Common myeloid progenitor, CD34-positive (primary cell): ENCODE data around the gene ZNF792.
"Not testable (repeated sequence)": the region's sequence is repeated elsewhere in the genome, so short reads cannot be mapped to it uniquely, and the experiment has no call there.

Experiments used
- CTCF ChIA-PET: fragments of 350-600 bp; sonication (Branson Sonifier 250); formaldehyde crosslinking; loops from one replicate; lab custom pipeline; 2021; ENCODE audit warnings: antibody characterized with exemption; lab: Charles Lee
- POLR2A ChIA-PET: fragments of 350-600 bp; sonication (Branson Sonifier 250); formaldehyde crosslinking; loops from one replicate; lab custom pipeline; 2021; ENCODE audit warnings: antibody characterized with exemption; lab: Charles Lee
- DNase-seq, 3 donors: peaks; one replicate each; pipeline versions ENCODE4 v3.0.0 to v3.0.0-alpha.2; 2013
- H3K27ac ChIP-seq, 2 experiments: 1 replicate in 1 of 2; 2 replicates in 1 of 2; pipeline ENCODE4 v1.7.0; 2013; ENCODE audit warnings: inconsistent platforms in 2 of 2, low read length in 2 of 2, mild to moderate bottlenecking in 2 of 2, low read depth in 1 of 2, moderate library complexity in 1 of 2; ENCODE audit not compliant: severe bottlenecking in 2 of 2, insufficient read depth in 1 of 2, poor library complexity in 1 of 2
- H3K27me3 ChIP-seq, 5 experiments: replicated peaks in 2 of 5; 1 replicate in 3 of 5; 2 replicates in 2 of 5; pipeline versions ENCODE4 v1.6.1 to v1.7.0; 2013; ENCODE audit warnings: low read length in 4 of 5, mild to moderate bottlenecking in 2 of 5, moderate library complexity in 2 of 5, inconsistent platforms in 1 of 5; ENCODE audit not compliant: insufficient read depth in 5 of 5, control insufficient read depth in 4 of 5
- H3K36me3 ChIP-seq, 4 experiments: 1 replicate in 2 of 4; 2 replicates in 2 of 4; pipeline versions ENCODE4 v1.6.1 to v1.7.0; 2013; ENCODE audit warnings: low read length in 3 of 4, control low read depth in 1 of 4, mild to moderate bottlenecking in 1 of 4; ENCODE audit not compliant: control insufficient read depth in 4 of 4, insufficient read depth in 4 of 4
- H3K4me1 ChIP-seq, 4 experiments: 1 replicate in 3 of 4; 2 replicates in 1 of 4; pipeline versions ENCODE4 v1.6.1 to v1.7.1; 2013; ENCODE audit warnings: low read length in 3 of 4, mild to moderate bottlenecking in 3 of 4, control low read depth in 1 of 4, inconsistent platforms in 1 of 4, moderate library complexity in 1 of 4; ENCODE audit not compliant: control insufficient read depth in 4 of 4, insufficient read depth in 4 of 4; ENCODE audit errors: control extremely low read depth in 1 of 4
- H3K4me3 ChIP-seq, 7 experiments: 1 replicate in 4 of 7; 2 replicates in 3 of 7; pipeline versions ENCODE4 v1.5.1 to v1.7.0; 2013; ENCODE audit warnings: mild to moderate bottlenecking in 7 of 7, low read length in 6 of 7, moderate library complexity in 6 of 7, inconsistent platforms in 2 of 7, low read depth in 2 of 7, control low read depth in 1 of 7; ENCODE audit not compliant: insufficient read depth in 4 of 7, control insufficient read depth in 1 of 7; ENCODE audit errors: extremely low read depth in 1 of 7
- H3K9me3 ChIP-seq, 5 experiments: 1 replicate in 4 of 5; 2 replicates in 1 of 5; pipeline versions ENCODE4 v1.6.1 to v1.7.1; 2013; ENCODE audit warnings: low read length in 4 of 5, mild to moderate bottlenecking in 2 of 5, inconsistent platforms in 1 of 5, low read depth in 1 of 5, moderate library complexity in 1 of 5; ENCODE audit not compliant: control insufficient read depth in 4 of 5, insufficient read depth in 2 of 5; ENCODE audit errors: control extremely low read depth in 1 of 5
- WGBS: methylation state at CpG from one replicate; pipeline ENCODE4 v1.1.5; 2013; ENCODE audit not compliant: insufficient coverage; 5-methylcytosine and 5-hydroxymethylcytosine counted together

The ZNF792 gene

DNA sequence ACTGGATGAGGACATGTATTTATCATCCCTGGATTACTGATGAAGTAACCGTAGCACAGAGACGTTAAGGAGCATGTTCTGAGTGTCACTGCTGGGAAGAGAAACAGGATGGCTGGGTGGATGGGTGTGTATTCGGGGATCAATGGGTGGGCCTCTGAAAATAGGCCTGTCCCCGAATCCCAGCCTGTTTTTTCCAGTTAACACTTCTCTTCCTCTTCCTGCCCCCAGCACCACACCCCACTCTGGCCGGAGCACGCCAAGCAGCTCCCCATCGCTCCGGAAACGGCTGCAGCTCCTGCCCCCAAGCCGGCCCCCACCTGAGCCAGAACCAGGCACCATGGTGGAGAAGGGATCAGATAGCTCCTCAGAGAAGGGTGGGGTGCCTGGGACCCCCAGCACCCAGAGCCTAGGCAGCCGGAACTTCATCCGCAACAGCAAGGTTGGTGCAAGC, 44.9 kb upstream of the ZNF792 start:
- no peak for DNase-seq
- Histone ChIP-seq H3K4me3 (no peak overlapping the region), H3K27me3 (no peaks in the 10 kb centered on the region), H3K27ac (no peak overlapping the region), H3K36me3 (peaks cover 19 to 74% (median 61%) of the 10 kb centered on the region in 4 experiments), H3K4me1 (peaks cover 3 to 29% (median 22%) of the 10 kb centered on the region in 4 experiments), H3K9me3 (no peaks in the 10 kb centered on the region)
- CTCF ChIA-PET: interaction anchor here (1.2 to 11.0 kb wide), 3 partner anchors 8 to 34 kb away, joined by 4 to 249 read pairs (median 5); partner anchors contain the start of gene ZNF792
- WGBS: 96% methylated on average over 5 of the region's 12 CpGs
- POLR2A ChIA-PET: no interaction called here

DNA sequence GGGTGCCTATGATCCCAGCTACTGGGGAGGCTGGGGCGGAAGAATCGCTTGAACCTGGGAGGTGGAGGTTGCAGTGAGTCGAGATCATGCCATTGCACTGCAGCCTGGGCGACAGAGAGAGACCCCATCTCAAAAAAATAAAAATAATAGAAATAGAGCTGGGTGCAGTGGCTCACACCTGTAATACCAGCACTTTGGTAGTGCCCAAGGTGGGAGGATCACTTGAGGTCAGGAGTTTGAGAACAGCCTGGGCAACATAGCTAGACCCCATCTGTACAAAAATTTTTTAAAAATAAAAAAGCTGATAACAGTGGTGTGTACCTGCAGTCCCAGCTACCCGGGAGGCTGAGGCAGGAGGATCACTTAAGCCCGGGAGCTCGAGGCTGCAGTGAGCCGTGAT, 43.4 kb upstream of the ZNF792 start:
- POLR2A ChIA-PET, H3K4me3 ChIP-seq, DNase-seq, H3K9me3 ChIP-seq, H3K27ac ChIP-seq, H3K27me3 ChIP-seq: not testable (repeated sequence)
- CTCF ChIA-PET: interaction anchor here (11.0 kb wide), 1 partner anchor 33 kb away, joined by 249 read pairs; the partner anchor contains the start of gene ZNF792
- Histone ChIP-seq H3K36me3 (peaks cover 17 to 71% (median 61%) of the 10 kb centered on the region in 4 experiments), H3K4me1 (peaks cover 10 to 28% (median 21%) of the 10 kb centered on the region in 4 experiments)
- WGBS: 60% methylated on average over 1 of the region's 8 CpGs

DNA sequence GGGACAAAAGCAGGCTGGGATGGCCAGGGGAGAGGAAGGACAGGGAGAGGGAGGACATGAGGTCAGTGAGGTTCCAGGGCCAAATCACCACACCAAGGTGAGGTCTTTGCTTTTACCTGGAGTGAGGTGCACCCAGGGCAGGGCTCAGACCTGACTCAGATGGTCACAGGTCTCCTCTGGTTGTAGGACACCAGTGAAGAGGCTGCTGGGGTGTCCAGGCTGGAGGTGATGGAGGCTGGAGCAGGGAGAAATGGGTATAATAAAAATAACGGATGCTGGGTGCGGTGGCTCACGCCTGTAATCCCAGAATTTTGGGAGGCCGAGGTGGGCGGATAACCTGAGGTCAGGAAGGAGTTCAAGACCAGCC, 43.0 kb upstream of the ZNF792 start:
- 100% methylated on average over 5 of the region's 5 CpGs for WGBS
- Histone ChIP-seq H3K27me3 (no peaks in the 10 kb centered on the region), H3K9me3 (no peaks in the 10 kb centered on the region), H3K27ac (no peak overlapping the region), H3K4me3 (no peak overlapping the region), H3K36me3 (peaks cover 14 to 69% (median 58%) of the 10 kb centered on the region in 4 experiments), H3K4me1 (peaks cover 10 to 30% (median 23%) of the 10 kb centered on the region in 4 experiments)
- CTCF ChIA-PET: interaction anchor here (11.0 kb wide), 1 partner anchor 32 kb away, joined by 249 read pairs; the partner anchor contains the start of gene ZNF792
- POLR2A ChIA-PET: interaction anchor here (1.0 kb wide), 1 partner anchor 34 kb away, joined by 4 read pairs; no protein-coding TSS in a partner anchor
- no peak for DNase-seq

DNA sequence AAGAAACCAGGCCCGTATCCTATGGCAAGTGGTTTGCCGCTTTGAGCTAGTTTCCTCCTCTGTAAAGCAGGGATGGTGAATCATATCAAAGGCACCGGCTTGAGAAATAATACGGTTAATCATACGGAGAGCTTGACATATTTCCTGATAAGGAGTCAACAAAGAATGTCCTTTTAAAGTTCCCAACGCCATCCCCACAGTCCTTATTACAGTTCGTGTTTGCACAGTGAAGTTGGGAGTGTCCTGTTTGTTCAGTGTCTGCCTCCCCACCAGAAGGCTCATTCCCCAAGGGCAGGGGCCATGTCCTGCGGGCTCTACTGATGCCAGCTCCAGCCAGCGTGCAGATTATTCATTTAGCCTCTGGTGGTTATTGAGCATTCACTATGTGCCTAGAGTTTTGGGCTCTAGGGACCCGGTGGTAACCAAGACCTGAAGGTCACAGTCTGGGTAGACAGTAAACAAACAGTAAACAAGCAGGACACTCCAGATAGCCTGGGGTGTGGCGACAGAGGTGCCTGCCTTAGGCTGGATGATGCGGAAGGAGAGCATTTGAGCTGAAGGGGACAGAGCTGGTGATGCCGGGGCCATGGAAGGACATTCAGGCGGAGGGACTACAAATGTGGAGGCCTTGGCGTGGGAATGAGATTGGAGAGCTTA, 42.4 kb upstream of the ZNF792 start:
- POLR2A ChIA-PET: interaction anchor here (1.0 kb wide), 1 partner anchor 33 kb away, joined by 4 read pairs; no protein-coding TSS in a partner anchor

DNA sequence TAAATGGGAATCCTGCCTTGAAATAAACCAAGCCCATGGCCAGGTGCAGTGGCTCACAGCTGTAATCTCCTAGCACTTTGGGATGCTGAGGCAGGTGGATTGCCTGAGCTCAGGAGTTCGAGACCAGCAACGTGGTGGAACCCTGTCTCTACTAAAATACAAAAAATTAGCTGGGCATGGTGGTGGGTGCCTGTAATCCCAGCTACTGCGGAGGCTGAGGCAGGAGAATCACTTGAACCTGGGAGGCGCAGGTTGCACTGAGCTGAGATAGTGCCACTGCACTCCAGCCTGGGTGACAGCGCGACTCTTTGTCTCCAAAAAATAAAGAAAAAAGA, 41.9 kb upstream of the ZNF792 start:
- DNase-seq, H3K27me3 ChIP-seq, H3K9me3 ChIP-seq, H3K27ac ChIP-seq, H3K4me3 ChIP-seq, POLR2A ChIA-PET: not testable (repeated sequence)
- Histone ChIP-seq H3K4me1 (peaks cover 18 to 40% (median 33%) of the 10 kb centered on the region in 4 experiments), H3K36me3 (peaks cover 13 to 62% (median 52%) of the 10 kb centered on the region in 4 experiments)
- CTCF ChIA-PET: interaction anchor here (1.0 to 11.0 kb wide), 3 partner anchors 22 to 31 kb away, joined by 3 to 249 read pairs (median 3); partner anchors contain the start of gene ZNF792
- WGBS: 100% methylated on average over 6 of the region's 6 CpGs

More for the DNA sequence above, 42.4 kb upstream of the ZNF792 start:
- H3K36me3 ChIP-seq: peaks cover 13 to 67% (median 54%) of the 10 kb centered on the region in 4 experiments
- H3K27ac ChIP-seq: no peak overlapping the region
- H3K4me1 ChIP-seq: peaks cover 13 to 35% (median 28%) of the 10 kb centered on the region in 4 experiments
- H3K9me3 ChIP-seq: no peaks in the 10 kb centered on the region
- no peak for DNase-seq
- CTCF ChIA-PET: interaction anchor here (1.0 to 11.0 kb wide), 3 partner anchors 22 to 32 kb away, joined by 3 to 249 read pairs (median 3); partner anchors contain the start of gene ZNF792
- WGBS: 98% methylated on average over 14 of the region's 15 CpGs
- H3K4me3 ChIP-seq: no peak overlapping the region
- no peaks in the 10 kb centered on the region for H3K27me3 ChIP-seq

DNA sequence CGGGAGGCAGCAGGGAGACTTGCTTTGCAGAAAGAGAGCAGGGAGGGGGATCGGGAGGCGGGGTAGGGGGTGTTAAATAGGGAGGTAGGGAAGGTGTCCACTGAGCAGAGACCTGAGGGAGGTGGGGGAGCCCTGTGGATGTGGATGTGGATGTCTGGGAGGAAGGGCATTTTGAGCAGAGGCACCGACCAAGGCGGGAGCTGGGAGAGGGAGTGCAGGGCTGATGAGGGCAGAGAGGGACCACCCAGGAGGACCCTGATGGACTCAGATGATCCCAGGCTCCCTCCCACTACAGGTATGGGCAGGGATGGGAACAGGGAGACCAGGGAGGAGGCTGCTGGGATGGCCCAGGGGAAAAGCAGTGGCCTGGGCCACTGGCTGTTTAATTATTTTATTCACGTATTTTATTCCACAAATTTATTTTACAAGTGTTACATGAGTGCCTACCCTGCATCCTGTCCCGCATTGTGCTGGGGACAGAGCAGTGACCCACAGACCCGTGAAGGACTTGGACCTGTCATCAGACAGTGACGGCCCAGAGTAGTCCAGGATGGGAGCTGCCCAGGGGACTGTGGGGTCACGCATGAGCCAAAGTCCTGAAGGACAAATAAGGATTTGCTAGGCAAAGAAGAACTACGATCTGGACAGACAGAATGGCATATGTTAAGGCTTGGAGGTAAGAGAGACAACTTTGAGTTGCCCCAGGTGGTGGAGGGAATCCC, 41.4 kb upstream of the ZNF792 start:
- ChIA-PET CTCF (interaction anchor here (1.0 to 11.0 kb wide), 3 partner anchors 23 to 31 kb away, joined by 3 to 249 read pairs (median 3); partner anchors contain the start of gene ZNF792), POLR2A (no interaction called here)
- Histone ChIP-seq H3K27me3 (no peaks in the 10 kb centered on the region), H3K9me3 (no peaks in the 10 kb centered on the region), H3K4me3 (no peak overlapping the region), H3K4me1 (peaks cover 18 to 41% (median 35%) of the 10 kb centered on the region in 4 experiments), H3K27ac (no peak overlapping the region), H3K36me3 (peaks cover 10 to 58% (median 47%) of the 10 kb centered on the region in 4 experiments)
- DNase-seq: no peak
- 95% methylated on average over 10 of the region's 11 CpGs for WGBS
